GM19043 (cell line): ENCODE data around the gene ALDH1B1.
"Not testable (repeated sequence)": the region's sequence is repeated elsewhere in the genome, so short reads cannot be mapped to it uniquely, and the experiment has no call there.

ENCODE experiments used
- ATAC-seq: cut with Tn5 transposase; IDR thresholded peaks from one replicate; pipeline ENCODE4 v1.9.1; 2021; ENCODE audit warnings: low read depth; ENCODE audit not compliant: unreplicated experiment

Gene ALDH1B1

GRCh38 chr9:38385896-38386295, 6.6 kb upstream of the ALDH1B1 start:
- no peak for ATAC-seq

GRCh38 chr9:38386319-38386895, 6.1 kb upstream of the ALDH1B1 start:
- no peak for ATAC-seq

DNA sequence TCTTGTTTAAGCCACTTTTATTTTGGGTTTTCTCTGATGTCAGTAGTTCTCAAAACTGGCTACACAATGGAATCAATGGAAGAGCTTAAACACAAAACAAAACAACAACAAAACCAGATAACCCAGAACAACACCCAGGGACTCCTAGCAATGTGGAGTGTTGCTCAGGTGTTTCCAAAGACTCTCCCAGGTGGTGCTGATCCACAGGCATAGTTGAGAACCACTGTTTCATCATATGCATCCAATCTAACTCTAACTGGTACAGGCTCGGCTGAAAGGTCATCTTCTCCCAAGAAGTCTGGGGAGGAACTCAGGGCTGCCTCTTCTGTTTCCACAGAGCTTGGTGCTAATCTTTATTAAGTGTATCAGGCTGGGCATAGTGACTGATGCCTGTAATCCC, 5.4 kb upstream of the ALDH1B1 start:
- ATAC-seq, result no peak

DNA sequence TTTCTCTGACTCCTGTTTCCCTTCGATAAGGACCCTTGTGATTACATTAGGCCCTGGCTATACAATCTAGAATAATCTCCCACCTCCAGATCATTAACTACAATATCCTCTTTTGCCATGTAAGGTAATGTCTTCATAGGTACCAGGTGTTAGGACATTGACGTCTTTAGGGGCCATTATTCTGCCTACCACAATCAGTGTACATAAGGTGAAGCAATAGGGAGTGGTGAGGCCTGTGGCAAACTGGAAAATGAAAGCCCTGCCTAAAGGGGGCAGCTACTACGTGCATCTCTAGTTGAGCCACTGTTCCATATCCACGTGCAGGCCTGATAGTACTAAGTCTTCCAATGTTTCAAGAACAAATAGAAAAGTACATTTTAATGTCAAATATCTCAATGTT, 4.8 kb upstream of the ALDH1B1 start:
- ATAC-seq, result no peak

DNA sequence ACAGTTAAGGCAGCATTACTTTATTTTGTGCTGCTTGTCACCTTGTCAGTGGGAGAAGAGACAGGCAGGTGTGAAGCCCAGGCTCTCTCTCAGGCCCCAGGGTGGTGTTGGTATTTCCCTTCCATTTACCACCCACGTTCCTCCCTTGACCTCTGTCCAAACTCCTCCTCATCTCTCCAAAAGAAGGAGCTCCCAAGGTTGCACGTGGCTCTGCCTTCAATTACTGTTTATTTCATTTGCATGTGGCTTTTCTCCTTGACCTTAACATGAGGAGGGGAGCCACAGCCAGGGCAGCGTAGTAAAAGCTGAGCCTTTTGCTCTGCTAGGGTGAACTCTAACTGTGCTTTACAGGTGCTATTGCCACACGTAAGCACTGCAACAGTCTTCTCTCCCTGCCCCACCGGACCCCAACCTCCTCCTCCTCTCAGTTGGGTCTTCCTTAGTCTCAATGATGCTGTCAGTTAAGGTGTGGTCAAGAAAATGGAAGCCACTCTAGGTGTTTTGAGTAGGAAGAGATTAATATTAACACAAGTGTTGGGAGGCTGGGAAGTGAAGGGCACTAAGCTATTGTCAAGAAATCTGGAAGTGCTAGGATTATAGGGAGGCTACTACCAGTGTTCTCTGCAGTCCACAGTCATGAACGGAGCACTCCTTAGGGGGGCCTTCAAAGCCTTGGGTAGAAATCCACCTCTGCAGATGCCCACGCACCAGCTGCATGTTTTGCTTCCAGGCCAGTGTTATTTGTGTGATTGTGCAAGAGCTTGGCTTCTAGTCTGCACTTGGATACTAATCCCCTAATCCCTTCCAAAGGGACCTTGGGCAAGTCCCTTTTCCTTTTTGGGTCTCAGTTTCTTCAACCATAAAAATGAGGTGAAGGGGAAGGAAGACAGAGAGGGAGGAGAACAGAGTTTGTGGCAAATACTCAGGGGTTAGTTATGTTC, 3.9 kb upstream of the ALDH1B1 start:
- no peak for ATAC-seq

DNA sequence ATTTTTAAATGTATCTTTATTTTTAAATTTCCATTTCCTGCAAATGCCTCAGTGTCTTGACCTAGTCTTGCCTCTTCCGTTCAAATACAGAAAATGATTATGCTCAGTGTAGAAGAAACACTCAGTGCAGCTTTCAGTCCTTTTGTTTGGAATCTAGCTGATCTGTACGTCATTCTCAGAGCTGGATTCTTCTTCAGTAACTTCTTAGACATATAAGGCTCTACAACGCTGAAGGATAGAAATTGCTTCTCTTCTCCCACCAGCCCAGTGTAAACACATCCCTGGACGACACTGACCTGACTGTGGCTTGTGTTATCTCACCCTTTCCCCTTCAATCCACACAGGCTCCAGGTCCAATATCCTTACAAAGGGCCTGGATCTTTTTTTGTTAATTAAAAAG, 3.2 kb upstream of the ALDH1B1 start:
- no peak for ATAC-seq

GRCh38 chr9:38390442-38390841, 2.1 kb upstream of the ALDH1B1 start:
- ATAC-seq, result no peak

- ATAC-seq, result no peak
Measured at GRCh38 chr9:38390851-38391250, 1.7 kb upstream of the ALDH1B1 start.

- ATAC-seq, result no peak
Measured at GRCh38 chr9:38391278-38392118, 1.0 kb upstream of the ALDH1B1 start.

DNA sequence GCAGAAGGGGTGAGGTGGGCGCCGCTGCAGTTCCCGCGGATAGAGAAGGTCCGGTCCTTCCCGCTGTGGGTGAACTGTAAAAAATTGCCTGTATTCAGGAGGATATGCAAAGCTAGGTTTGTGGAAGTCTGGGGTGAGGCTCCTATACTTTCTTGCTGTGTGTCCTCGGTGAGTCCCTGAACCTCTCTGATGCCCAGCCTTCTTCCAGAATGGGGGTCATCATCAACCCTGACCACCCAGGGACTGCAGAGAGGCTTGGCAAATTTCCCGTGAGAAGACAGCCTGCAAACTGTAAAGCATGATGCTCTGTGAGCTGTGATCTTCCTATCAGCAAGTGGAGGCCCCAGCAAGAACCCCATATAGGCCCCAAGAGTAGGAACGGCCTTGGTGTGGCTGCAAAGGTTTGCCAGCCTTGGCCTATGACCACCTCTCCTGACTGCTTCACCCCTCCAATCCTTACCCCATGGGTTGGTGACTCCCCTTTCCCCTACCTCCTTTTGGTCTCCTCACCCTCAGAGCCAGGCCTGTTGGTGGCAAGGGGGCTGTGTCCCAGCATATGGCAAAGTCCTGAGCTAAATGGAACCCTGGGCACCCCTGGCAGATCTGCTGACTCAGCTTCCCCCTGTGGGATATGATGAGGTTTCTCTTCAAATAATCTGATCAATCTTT, 760 bp downstream of the ALDH1B1 start:
- peak; percentile 4 for ATAC-seq

DNA sequence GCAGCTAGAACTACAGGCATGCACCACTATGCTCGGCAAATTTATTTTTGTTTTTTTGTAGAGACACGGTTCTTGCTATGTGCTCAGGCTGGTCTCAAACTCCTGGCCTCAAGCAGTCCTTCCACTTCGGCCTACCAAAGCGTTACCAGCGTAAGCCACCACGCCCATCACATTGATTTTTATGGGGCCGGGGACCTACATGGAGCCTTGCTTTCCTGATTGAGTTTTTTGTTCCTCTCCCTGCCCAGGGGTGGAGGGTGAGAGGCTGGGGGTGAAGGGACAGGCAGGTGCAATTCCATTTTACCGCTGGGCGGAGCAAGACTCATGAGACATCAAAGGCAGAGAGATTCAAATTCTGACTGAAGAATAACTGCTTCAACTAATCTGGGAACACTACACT, 1.9 kb downstream of the ALDH1B1 start:
- ATAC-seq, result no peak

- no peak for ATAC-seq
Measured at GRCh38 chr9:38395653-38396370, 3.3 kb downstream of the ALDH1B1 start.

DNA sequence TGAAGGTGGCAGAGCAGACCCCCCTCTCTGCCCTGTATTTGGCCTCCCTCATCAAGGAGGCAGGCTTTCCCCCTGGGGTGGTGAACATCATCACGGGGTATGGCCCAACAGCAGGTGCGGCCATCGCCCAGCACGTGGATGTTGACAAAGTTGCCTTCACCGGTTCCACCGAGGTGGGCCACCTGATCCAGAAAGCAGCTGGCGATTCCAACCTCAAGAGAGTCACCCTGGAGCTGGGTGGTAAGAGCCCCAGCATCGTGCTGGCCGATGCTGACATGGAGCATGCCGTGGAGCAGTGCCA, 3.8 kb downstream of the ALDH1B1 start:
- ATAC-seq, result no peak

GRCh38 chr9:38399191-38399590, 6.7 kb downstream of the ALDH1B1 start:
- not testable (repeated sequence) for ATAC-seq

DNA sequence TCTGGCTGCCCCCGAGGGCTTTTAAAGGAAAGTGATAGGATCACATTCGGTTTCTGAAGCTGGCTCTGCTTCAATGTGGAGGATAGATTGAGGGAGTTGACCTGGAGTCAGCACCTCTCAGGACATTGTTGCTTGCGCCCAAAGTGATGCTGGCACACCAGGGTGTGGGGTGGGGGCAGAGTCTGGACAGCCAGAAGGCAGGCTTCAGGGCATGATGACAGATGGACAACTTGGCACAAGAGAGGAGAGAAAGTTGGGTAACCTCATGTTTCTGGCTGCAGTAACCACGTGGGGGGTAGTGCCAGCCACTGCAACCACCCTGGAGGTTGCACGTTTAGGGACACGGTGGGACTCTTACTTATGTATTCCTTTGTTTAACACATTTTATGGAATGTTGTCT, 9.5 kb downstream of the ALDH1B1 start:
- no peak for ATAC-seq

DNA sequence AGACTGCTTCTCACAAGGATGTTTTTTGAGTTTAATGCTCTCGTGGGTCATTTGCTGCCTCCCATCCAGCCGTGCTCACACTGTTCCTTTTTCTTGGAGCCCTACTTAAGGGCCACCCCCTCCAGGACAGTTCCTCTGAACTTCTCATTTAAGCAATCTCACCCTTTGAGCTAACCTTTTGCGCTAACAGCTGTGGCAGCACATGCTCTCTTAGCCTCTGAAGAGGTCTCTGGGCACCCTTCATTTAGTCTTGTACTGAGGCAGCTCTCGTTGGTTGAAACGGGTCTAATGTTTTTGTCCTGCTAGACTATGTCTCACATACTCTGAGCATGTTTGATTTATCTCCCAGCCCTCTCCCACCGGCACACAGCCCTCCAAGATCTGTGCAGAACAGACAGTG, 11.8 kb downstream of the ALDH1B1 start:
- no peak for ATAC-seq

- no peak for ATAC-seq
Measured at GRCh38 chr9:38405785-38406184, 13.3 kb downstream of the ALDH1B1 start.

DNA sequence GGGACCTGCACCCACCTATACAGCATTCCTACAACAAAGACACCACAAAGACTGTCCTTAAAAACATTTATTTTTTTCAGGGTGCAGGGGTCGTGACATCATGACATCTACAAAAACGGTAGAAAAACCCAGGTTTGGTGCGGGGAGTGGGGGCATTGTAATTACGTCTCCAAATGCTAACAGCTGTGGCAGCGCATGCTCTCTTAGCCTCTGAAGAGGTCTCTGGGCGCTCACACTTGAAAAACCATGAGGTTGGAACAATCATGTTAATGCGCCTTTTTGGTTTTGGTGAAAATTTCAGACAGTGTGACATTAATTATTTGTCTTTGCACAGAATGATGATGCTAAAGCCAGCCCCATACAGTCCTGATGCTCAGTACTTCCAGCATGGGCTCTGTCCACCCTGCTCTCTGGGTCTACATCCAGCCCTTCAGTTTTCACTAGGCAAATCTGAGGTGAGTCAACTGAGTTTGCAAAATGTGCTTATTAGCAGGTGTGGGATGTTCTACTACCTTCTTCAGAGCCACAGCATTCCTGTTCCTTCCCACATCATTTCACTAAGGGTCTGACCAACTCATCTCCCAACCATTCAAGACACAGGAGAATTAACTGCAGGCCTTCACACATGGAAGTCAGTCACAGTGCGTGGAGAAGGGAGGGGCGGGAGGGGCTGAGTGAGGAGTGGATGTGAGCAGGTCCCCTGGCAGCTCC, 14.1 kb downstream of the ALDH1B1 start:
- no peak for ATAC-seq

DNA sequence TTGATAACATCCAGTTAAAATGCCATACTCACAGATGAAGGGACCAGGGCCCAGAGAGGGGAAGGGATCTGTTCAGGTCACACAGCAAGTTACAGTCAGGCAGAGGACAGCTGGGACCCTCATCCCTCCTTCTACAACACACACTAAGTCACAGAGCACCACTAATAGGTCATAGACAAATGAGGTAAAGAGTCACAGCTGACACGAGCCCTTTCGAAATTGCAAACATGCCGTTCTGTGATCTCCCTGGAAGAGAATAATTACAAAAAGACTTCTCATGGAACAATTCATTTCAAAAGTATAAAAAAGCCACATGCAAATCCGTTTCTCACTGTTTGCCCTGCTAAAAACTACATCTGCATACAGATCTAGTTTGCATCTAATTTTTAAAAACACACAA, 16.2 kb downstream of the ALDH1B1 start:
- no peak for ATAC-seq

DNA sequence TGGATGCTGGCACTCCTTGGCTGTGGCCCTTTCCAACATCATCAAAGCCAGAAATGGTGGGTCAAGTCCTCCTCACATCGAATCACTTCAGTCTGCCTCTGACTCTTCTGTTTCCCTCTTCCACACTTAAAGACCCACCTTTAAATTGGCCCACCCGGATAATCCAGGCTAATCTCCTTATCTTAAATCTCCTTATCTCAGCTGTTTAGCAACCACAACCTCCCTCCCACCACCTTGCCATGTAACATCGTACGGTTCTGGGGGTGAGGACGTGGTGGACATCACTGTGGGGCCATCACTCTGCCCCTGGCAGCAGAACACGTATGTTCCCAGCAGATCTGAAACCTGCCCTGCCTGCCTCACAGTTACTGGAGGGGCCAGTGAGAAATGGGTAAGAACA, 20.2 kb downstream of the ALDH1B1 start:
- no peak for ATAC-seq
